GM19467 (cell line): ENCODE measurements around the gene VIP.

Experiments used
- ATAC-seq: cut with Tn5 transposase; IDR thresholded peaks from one replicate; pipeline ENCODE4 v1.9.1; 2021; ENCODE audit warnings: mild to moderate bottlenecking, moderate library complexity; ENCODE audit not compliant: unreplicated experiment

VIP gene

GRCh38 chr6:152775428-152775827, 24.8 kb downstream of the VIP start:
- no peak for ATAC-seq

- ATAC-seq = no peak
Observed at GRCh38 chr6:152776833-152777232, 26.2 kb downstream of the VIP start.

- ATAC-seq = no peak
Observed at GRCh38 chr6:152783217-152783878, 32.8 kb downstream of the VIP start.

- no peak for ATAC-seq
Observed at GRCh38 chr6:152794696-152795095, 44.1 kb downstream of the VIP start.

- ATAC-seq = no peak
Observed at GRCh38 chr6:152804150-152804549, 53.6 kb downstream of the VIP start.
